Lung (tissue), 12 donors: ENCODE data around the gene FUOM. TPM values are rescaled to one million over a fixed set of nuclear protein-coding genes. Genes with fewer than 3 reads are reported as not detected.

Experiments used
- ATAC-seq: fragments of 200-7000 bp; cut with Tn5 transposase; one replicate; pipeline ENCODE4 v1.9.1; 2020; ENCODE audit warnings: moderate number of reproducible peaks; ENCODE audit not compliant: insufficient read depth, low FRiP score
- DNase-seq, 3 donors: peaks; one replicate each; pipeline ENCODE4 v3.0.0-alpha.2; 2013 to 2017
- H3K27ac ChIP-seq, 2 donors: one replicate each; pipeline ENCODE4 v1.5.1; 2013; ENCODE audit warnings: mild to moderate bottlenecking in 2 of 2, moderate library complexity in 2 of 2, control low read depth in 1 of 2, inconsistent platforms in 1 of 2, low read depth in 1 of 2, low read length in 1 of 2
- H3K27me3 ChIP-seq, 3 donors: one replicate each; pipeline ENCODE4 v1.5.1; 2013; ENCODE audit warnings: low read length in 2 of 3; ENCODE audit not compliant: control insufficient read depth in 3 of 3, insufficient read depth in 3 of 3
- H3K36me3 ChIP-seq, 4 donors: one replicate each; pipeline ENCODE4 v1.5.1; 2013; ENCODE audit warnings: low read length in 4 of 4, mild to moderate bottlenecking in 1 of 4, moderate library complexity in 1 of 4; ENCODE audit not compliant: control insufficient read depth in 4 of 4, insufficient read depth in 4 of 4
- H3K4me1 ChIP-seq, 5 donors: one replicate each; pipeline ENCODE4 v1.5.1; 2013; ENCODE audit warnings: low read length in 5 of 5, mild to moderate bottlenecking in 2 of 5, moderate library complexity in 1 of 5; ENCODE audit not compliant: control insufficient read depth in 5 of 5, insufficient read depth in 5 of 5
- H3K4me3 ChIP-seq: one replicate; pipeline ENCODE4 v1.5.1; 2013; ENCODE audit warnings: mild to moderate bottlenecking, control low read depth, moderate library complexity
- H3K9ac ChIP-seq, 2 donors: one replicate each; pipeline ENCODE4 v1.5.1; 2013; ENCODE audit warnings: low read length in 2 of 2, control low read depth in 1 of 2; ENCODE audit not compliant: insufficient read depth in 1 of 2
- H3K9me3 ChIP-seq, 4 donors: one replicate each; pipeline ENCODE4 v1.5.1; 2013; ENCODE audit warnings: low read length in 3 of 4, mild to moderate bottlenecking in 1 of 4, moderate library complexity in 1 of 4; ENCODE audit not compliant: control insufficient read depth in 4 of 4, insufficient read depth in 3 of 4
- WGBS, 2 donors: extraction: QIAGEN DNeasy Blood & Tissue Kit; methylation state at CpG; one replicate each; pipeline ENCODE4 v1.1.7; 2013; 5-methylcytosine and 5-hydroxymethylcytosine counted together
- polyA plus RNA-seq, 2 donors: library from polyadenylated mRNA; stranded (reverse); fragments of 200-250 nt; gene quantifications; one replicate each; pipeline ENCODE4 v1.2.1, GENCODE V29; 2013
- total RNA-seq, 2 donors: library from RNA; depleted of rRNA in 1 of 2; stranded (reverse); fragments of >200 nt in 1 of 2; gene quantifications; one replicate each; pipeline ENCODE4 v1.2.1, GENCODE V29; 2014 to 2021
- TF ChIP-seq, protein P1 (sequence below): IDR thresholded peaks from 2 replicates; pipeline ENCODE4 v1.5.1; 2012; ENCODE audit warnings: mild to moderate bottlenecking; ENCODE audit errors: control extremely low read depth, extremely low read depth
- donor health status: control.
- donor health status: control.
- donor health status: Bipolar disorder and iron deficiency.
- donor health status: healthy.
- donor health status: DM: yes; HTN: yes; CAD: no.

FUOM gene
- total and polyA plus RNA-seq, 4 donors = 8.4 to 41.4 (median 34.2) TPM

DNA sequence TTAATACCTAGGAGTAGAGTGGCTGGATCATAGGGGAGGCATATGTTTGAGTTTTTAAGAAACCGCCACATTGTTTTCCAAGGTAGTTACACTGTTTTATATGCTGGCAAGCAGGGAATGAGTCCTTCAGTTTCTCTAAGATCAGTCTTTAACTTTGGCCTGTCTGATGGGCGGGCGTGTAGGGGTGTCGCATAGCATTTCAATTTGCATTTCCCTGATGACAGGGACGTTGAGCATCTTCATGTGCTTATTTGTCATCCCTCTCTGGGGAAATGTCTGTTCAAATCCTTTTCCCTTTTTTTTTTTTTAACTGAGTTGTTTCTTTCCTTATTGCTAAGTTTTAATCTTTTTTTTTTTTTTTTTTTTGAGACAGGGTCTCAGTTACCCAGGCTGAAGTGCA, 46.0 kb upstream of the FUOM start:
- H3K36me3 ChIP-seq = peaks cover 14 to 71% (median 40%) of the 10 kb centered on the region in 4 donors
- 95% methylated on average over 5 of the region's 5 CpGs for WGBS, 2 donors
- TF ChIP-seq, protein P1, sequence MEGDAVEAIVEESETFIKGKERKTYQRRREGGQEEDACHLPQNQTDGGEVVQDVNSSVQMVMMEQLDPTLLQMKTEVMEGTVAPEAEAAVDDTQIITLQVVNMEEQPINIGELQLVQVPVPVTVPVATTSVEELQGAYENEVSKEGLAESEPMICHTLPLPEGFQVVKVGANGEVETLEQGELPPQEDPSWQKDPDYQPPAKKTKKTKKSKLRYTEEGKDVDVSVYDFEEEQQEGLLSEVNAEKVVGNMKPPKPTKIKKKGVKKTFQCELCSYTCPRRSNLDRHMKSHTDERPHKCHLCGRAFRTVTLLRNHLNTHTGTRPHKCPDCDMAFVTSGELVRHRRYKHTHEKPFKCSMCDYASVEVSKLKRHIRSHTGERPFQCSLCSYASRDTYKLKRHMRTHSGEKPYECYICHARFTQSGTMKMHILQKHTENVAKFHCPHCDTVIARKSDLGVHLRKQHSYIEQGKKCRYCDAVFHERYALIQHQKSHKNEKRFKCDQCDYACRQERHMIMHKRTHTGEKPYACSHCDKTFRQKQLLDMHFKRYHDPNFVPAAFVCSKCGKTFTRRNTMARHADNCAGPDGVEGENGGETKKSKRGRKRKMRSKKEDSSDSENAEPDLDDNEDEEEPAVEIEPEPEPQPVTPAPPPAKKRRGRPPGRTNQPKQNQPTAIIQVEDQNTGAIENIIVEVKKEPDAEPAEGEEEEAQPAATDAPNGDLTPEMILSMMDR = no peak
- ATAC-seq = no peak
- DNase-seq = no peak
- no peaks in the 10 kb centered on the region for H3K27me3 ChIP-seq
- no peaks in the 10 kb centered on the region for H3K4me1 ChIP-seq
- H3K9ac ChIP-seq = no peak overlapping the region
- H3K27ac ChIP-seq = no peak overlapping the region
- H3K4me3 ChIP-seq = no peak overlapping the region
- H3K9me3 ChIP-seq = peaks cover 0 to 3% (median under 1%) of the 10 kb centered on the region in 4 donors

DNA sequence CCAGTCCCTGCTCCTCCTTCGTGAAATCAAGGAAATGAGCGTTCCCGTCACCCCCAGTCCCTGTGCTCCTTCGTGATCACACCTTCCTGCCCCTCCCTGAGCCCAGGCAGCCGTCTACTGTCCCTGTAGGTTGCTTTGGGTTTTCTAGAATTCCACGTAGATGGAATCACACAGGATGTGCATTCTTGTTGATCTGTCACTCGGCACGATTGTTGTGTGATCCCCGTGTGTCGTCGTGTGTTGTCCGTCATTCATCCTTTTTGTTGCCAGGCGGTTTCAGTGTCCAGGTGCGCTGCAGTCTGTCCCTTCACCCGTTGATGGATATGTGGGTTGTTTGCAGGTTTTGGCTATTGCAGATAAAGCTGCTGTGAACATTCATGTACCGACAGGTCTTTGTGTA, 45.5 kb upstream of the FUOM start:
- no peak for DNase-seq
- WGBS, 2 donors = 88 to 89% methylated on average over 16 of the region's 16 CpGs
- TF ChIP-seq, protein P1 = no peak
- H3K9ac ChIP-seq = no peak overlapping the region
- peaks cover 0 to 2% (median under 1%) of the 10 kb centered on the region in 4 donors for H3K9me3 ChIP-seq
- no peak for ATAC-seq
- H3K27me3 ChIP-seq = no peaks in the 10 kb centered on the region
- no peak overlapping the region for H3K4me3 ChIP-seq
- H3K36me3 ChIP-seq = peaks cover 16 to 67% (median 40%) of the 10 kb centered on the region in 4 donors
- no peaks in the 10 kb centered on the region for H3K4me1 ChIP-seq
- no peak overlapping the region for H3K27ac ChIP-seq

DNA sequence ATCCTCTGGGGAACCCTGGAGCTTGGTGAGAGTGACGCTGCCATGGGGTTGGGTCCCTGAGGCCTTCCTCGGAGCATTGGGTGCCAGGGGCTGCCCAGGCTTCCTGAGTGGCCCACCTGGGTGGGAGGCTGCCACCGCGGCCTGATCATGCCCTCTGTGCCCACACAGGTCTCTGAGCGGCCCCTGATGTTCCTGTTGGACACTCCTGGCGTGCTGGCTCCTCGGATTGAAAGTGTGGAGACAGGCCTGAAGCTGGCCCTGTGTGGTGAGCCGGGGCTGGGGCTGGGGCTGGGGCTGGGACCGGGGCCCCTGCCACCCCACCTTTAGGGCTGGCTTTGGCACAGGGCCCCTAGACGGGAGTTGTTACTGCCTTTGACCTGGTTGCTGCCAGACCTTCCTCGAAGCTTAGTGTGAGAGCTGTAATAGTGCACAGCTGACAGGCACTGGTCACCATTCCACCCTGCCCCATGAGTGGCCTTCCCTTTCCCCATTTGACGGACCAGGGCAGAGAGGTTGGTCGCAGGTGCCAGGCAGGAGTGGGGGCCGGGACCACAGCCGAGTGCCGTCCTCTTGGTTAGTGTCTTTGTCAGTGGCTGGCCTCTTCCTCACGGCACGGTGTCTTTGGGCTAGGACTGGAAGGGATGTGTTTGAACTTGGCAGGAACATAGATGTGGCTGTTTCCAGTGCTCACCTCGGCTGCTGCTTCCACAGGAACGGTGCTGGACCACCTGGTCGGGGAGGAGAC, 44.3 kb upstream of the FUOM start:
- peaks cover 14 to 62% (median 40%) of the 10 kb centered on the region in 4 donors for H3K36me3 ChIP-seq
- no peak for ATAC-seq
- 98% methylated on average over 20 to 21 of the region's 21 CpGs for WGBS, 2 donors
- no peak for DNase-seq
- TF ChIP-seq, protein P1 = no peak
- peaks cover 0 to 1% (median 0%) of the 10 kb centered on the region in 5 donors for H3K4me1 ChIP-seq
- H3K9me3 ChIP-seq = no peaks in the 10 kb centered on the region
- no peak overlapping the region for H3K9ac ChIP-seq
- no peak overlapping the region for H3K27ac ChIP-seq
- no peaks in the 10 kb centered on the region for H3K27me3 ChIP-seq
- H3K4me3 ChIP-seq = no peak overlapping the region
